Forelimb muscle (tissue), 1 donor: ENCODE results near the gene FRMD4A. TPM values are rescaled to one million over a fixed set of nuclear protein-coding genes. Genes with fewer than 3 reads are reported as not detected.
"Not testable (repeated sequence)": the region's sequence is repeated elsewhere in the genome, so short reads cannot be mapped to it uniquely, and the experiment has no call there.

ENCODE experiments used
- DNase-seq: peaks from one replicate; pipeline ENCODE4 v3.0.0-alpha.2; 2013; ENCODE audit warnings: low read depth
- polyA plus RNA-seq: library from polyadenylated mRNA; unstranded; fragments of 120-200 nt; gene quantifications from one replicate; pipeline ENCODE4 v1.2.1, GENCODE V29; 2013; ENCODE audit not compliant: insufficient read length

Gene FRMD4A
- polyA plus RNA-seq, 1 donor: 36.3 TPM

- no peak for DNase-seq
Measured at GRCh38 chr10:14150526-14150925, 180.2 kb downstream of the FRMD4A start.

- no peak for DNase-seq
Measured at GRCh38 chr10:14146501-14146900, 184.2 kb downstream of the FRMD4A start.

- DNase-seq: no peak
Measured at GRCh38 chr10:14146025-14146424, 184.7 kb downstream of the FRMD4A start.

GRCh38 chr10:14144451-14144850, 186.3 kb downstream of the FRMD4A start:
- no peak for DNase-seq

- DNase-seq: no peak
Measured at GRCh38 chr10:14142606-14143250, 188.0 kb downstream of the FRMD4A start.

- no peak for DNase-seq
Measured at GRCh38 chr10:14141283-14141682, 189.4 kb downstream of the FRMD4A start.

GRCh38 chr10:14137391-14137790, 193.3 kb downstream of the FRMD4A start:
- DNase-seq: no peak

- not testable (repeated sequence) for DNase-seq
Measured at GRCh38 chr10:14135196-14135595, 195.5 kb downstream of the FRMD4A start.

GRCh38 chr10:14134275-14134674, 196.4 kb downstream of the FRMD4A start:
- no peak for DNase-seq

- no peak for DNase-seq
Measured at GRCh38 chr10:14131261-14131960, 199.3 kb downstream of the FRMD4A start.

- no peak for DNase-seq
Measured at GRCh38 chr10:14129770-14130169, 201.0 kb downstream of the FRMD4A start.

GRCh38 chr10:14128519-14128918, 202.2 kb downstream of the FRMD4A start:
- no peak for DNase-seq

- no peak for DNase-seq
Measured at GRCh38 chr10:14126697-14127440, 203.9 kb downstream of the FRMD4A start.

- no peak for DNase-seq
Measured at GRCh38 chr10:14125564-14125963, 205.2 kb downstream of the FRMD4A start.

- DNase-seq: no peak
Measured at GRCh38 chr10:14124941-14125340, 205.8 kb downstream of the FRMD4A start.

GRCh38 chr10:14123139-14123538, 207.6 kb downstream of the FRMD4A start:
- DNase-seq: no peak

GRCh38 chr10:14120812-14121211, 209.9 kb downstream of the FRMD4A start:
- DNase-seq: no peak

GRCh38 chr10:14118953-14119352, 211.8 kb downstream of the FRMD4A start:
- DNase-seq: no peak

GRCh38 chr10:14116837-14117236, 213.9 kb downstream of the FRMD4A start:
- no peak for DNase-seq

GRCh38 chr10:14116021-14116420, 214.7 kb downstream of the FRMD4A start:
- no peak for DNase-seq

GRCh38 chr10:14114791-14115190, 215.9 kb downstream of the FRMD4A start:
- no peak for DNase-seq

GRCh38 chr10:14112056-14112455, 218.7 kb downstream of the FRMD4A start:
- no peak for DNase-seq

GRCh38 chr10:14111208-14111607, 219.5 kb downstream of the FRMD4A start:
- no peak for DNase-seq
